ENCODE measurements around the gene AGPAT2. TPM values are rescaled to one million over a fixed set of nuclear protein-coding genes. Genes with fewer than 3 reads are reported as not detected.

AGPAT2 gene
- total RNA-seq, 1 experiment from 2014 or later, result 30.4 TPM

DNA sequence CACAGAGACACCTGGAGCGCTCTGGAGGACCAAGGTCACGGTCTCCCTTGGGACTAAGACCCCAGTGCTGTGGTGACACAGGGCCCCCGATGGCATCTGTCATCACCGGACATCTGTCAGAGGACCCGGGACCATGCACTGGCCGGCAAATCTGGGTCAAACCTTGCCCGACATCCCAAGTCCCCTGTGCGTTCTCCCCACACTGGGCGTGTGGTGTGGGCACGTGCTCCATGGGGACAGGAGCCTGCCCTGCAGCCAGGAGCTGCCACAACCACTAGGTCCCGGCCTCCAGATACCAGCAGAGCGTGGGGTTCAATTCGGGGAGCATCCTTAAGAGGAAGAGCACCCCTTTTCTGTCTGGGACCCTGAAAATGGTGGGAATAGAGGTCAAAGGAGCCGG, 3.5 kb downstream of the AGPAT2 start:
- DNase-seq (ENCODE audit: unreplicated experiment), result no peak
- POLR2A ChIA-PET, result interaction anchor here (0.6 kb wide), 1 partner anchor 1059 kb away, joined by 3 read pairs; no protein-coding TSS in a partner anchor
- Mint-ChIP-seq H3K27ac (ENCODE audit: low read depth, unreplicated experiment) (no peak overlapping the region), H3K36me3 (ENCODE audit: insufficient read depth, unreplicated experiment) (no peaks in the 10 kb centered on the region), H3K9me3 (ENCODE audit: unreplicated experiment) (no peaks in the 10 kb centered on the region), H3K4me1 (ENCODE audit: insufficient read depth, unreplicated experiment) (no peaks in the 10 kb centered on the region), H3K4me3 (ENCODE audit: unreplicated experiment) (no peak overlapping the region), H3K27me3 (ENCODE audit: insufficient read depth, unreplicated experiment) (no peaks in the 10 kb centered on the region)
- intact Hi-C loops (cut with micrococcal nuclease), result no loop called here
- TF ChIP-seq, protein P1, sequence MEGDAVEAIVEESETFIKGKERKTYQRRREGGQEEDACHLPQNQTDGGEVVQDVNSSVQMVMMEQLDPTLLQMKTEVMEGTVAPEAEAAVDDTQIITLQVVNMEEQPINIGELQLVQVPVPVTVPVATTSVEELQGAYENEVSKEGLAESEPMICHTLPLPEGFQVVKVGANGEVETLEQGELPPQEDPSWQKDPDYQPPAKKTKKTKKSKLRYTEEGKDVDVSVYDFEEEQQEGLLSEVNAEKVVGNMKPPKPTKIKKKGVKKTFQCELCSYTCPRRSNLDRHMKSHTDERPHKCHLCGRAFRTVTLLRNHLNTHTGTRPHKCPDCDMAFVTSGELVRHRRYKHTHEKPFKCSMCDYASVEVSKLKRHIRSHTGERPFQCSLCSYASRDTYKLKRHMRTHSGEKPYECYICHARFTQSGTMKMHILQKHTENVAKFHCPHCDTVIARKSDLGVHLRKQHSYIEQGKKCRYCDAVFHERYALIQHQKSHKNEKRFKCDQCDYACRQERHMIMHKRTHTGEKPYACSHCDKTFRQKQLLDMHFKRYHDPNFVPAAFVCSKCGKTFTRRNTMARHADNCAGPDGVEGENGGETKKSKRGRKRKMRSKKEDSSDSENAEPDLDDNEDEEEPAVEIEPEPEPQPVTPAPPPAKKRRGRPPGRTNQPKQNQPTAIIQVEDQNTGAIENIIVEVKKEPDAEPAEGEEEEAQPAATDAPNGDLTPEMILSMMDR (IDR thresholded peaks at IDR 0.05; ENCODE audit: unreplicated experiment), result no peak
- CTCF ChIA-PET, result interaction anchor here (1.3 to 4.0 kb wide), 2 partner anchors 10 to 11 kb away, joined by 6 to 22 read pairs; no protein-coding TSS in a partner anchor
- BruUV-seq (replicated peaks), result no TSS peak

DNA sequence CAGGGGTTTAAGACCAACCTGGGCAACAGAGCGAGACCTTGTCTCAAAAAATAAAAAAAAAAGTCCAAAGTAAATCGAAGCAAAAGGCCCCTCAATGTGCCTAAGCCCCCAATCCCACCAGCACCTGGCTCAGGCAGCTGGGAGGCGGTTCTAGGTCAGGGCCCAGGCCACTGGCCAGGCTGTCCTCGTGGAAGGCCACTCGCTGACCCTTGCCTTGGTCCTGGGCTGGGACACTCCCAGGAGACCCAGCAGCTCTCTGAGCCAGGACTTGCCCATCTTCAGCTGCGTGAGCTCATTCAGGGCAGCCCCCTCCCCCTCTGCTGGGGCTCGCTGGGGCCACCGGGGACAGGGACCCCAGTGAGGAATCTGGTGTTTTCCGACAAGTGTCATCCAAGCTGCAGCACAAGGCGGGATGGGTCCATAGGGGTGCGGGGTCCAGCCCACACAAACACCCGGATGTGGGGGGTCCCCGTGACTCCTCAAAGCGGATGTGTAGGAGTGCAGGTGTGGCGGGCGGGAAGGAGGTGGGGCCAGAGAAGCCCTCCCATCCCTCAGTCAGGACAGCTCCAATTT, 4.0 kb downstream of the AGPAT2 start:
- ChIA-PET POLR2A (no interaction called here), CTCF (interaction anchor here (1.3 to 4.0 kb wide), 2 partner anchors 10 to 11 kb away, joined by 6 to 22 read pairs; no protein-coding TSS in a partner anchor)
- no TSS peak for BruUV-seq (replicated peaks)

DNA sequence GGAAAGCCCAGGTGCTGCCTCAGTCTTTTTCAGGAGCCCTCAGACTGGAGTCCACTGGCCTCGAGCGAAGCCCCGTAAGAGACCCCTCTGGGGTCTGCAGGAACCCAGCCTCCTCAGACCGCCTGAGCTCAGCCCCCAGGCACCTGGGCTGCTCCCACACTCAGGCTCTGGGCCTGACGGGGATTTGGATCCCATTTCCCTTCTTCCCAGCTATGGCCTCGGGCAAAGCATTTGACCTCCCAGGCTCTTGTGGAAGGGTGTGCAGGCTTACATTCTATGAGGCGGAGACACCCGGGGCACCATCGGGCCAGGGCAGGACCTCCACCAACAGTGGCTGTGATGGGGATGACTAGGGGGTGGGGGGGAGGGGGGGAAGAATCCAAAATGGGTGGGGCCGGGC, 4.5 kb downstream of the AGPAT2 start:
- no peak overlapping the region for H3K27ac Mint-ChIP-seq (ENCODE audit: low read depth, unreplicated experiment)
- no peak overlapping the region for H3K4me3 Mint-ChIP-seq (ENCODE audit: unreplicated experiment)
- no peaks in the 10 kb centered on the region for H3K27me3 Mint-ChIP-seq (ENCODE audit: insufficient read depth, unreplicated experiment)
- intact Hi-C loops (cut with micrococcal nuclease), result no loop called here
- BruUV-seq (replicated peaks), result no TSS peak
- H3K4me1 Mint-ChIP-seq (ENCODE audit: insufficient read depth, unreplicated experiment), result no peaks in the 10 kb centered on the region
- CTCF ChIA-PET, result interaction anchor here (1.2 to 4.0 kb wide), 2 partner anchors 10 to 11 kb away, joined by 3 to 22 read pairs; no protein-coding TSS in a partner anchor
- TF ChIP-seq, protein P1 (IDR thresholded peaks at IDR 0.05; ENCODE audit: unreplicated experiment), result no peak
- H3K36me3 Mint-ChIP-seq (ENCODE audit: insufficient read depth, unreplicated experiment), result no peaks in the 10 kb centered on the region
- POLR2A ChIA-PET, result no interaction called here
- no peak for DNase-seq (ENCODE audit: unreplicated experiment)
- no peaks in the 10 kb centered on the region for H3K9me3 Mint-ChIP-seq (ENCODE audit: unreplicated experiment)

More for the DNA sequence above, 4.0 kb downstream of the AGPAT2 start:
- Mint-ChIP-seq H3K9me3 (ENCODE audit: unreplicated experiment) (no peaks in the 10 kb centered on the region), H3K36me3 (ENCODE audit: insufficient read depth, unreplicated experiment) (no peaks in the 10 kb centered on the region), H3K4me1 (ENCODE audit: insufficient read depth, unreplicated experiment) (no peaks in the 10 kb centered on the region), H3K27ac (ENCODE audit: low read depth, unreplicated experiment) (no peak overlapping the region), H3K4me3 (ENCODE audit: unreplicated experiment) (no peak overlapping the region), H3K27me3 (ENCODE audit: insufficient read depth, unreplicated experiment) (no peaks in the 10 kb centered on the region)
- no peak for DNase-seq (ENCODE audit: unreplicated experiment)
- intact Hi-C loops (cut with micrococcal nuclease), result no loop called here
- TF ChIP-seq, protein P1 (IDR thresholded peaks at IDR 0.05; ENCODE audit: unreplicated experiment), result no peak

DNA sequence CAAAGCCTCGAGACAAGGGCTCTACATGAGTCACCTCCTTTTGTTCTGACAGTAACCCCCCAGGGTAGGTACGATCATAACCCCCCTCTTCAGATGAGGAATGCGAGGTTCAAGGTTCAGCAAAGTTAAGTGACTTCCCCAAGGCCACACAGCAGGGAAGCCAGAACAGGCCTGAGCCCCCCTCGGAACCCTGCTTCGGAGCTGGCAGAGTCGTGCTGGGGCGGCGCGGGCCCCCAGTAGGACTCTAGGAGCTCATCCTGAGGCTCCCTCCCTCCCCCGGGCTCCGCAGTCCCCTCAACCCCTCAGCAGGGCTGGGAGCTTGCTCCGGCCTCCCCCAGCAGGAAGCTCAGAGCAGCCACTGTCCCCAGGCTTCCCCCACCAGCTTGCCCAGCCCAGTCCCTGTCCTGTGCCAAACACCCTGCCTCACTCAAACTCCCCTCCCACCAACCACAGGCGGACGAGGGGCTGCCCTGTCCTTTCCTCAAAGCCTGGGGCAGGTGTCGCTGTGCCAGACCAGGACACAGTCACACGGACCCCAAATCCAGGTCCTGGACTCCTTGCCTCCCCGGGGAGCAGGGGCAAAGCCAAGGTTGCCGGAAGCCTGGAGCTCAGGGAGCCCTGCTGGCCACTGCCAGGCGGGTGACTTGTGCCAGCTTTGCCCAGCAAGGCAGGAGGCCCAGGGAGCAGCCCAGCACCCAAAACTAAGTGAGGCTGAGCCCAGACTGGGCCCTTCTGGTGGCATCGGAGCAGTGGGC, 5.1 kb downstream of the AGPAT2 start:
- TF ChIP-seq, protein P1 (IDR thresholded peaks at IDR 0.05; ENCODE audit: unreplicated experiment), result no peak
- no peaks in the 10 kb centered on the region for H3K36me3 Mint-ChIP-seq (ENCODE audit: insufficient read depth, unreplicated experiment)
- H3K9me3 Mint-ChIP-seq (ENCODE audit: unreplicated experiment), result no peaks in the 10 kb centered on the region
- intact Hi-C loops (cut with micrococcal nuclease), result no loop called here
- no peaks in the 10 kb centered on the region for H3K27me3 Mint-ChIP-seq (ENCODE audit: insufficient read depth, unreplicated experiment)
- H3K4me3 Mint-ChIP-seq (ENCODE audit: unreplicated experiment), result no peak overlapping the region
- H3K27ac Mint-ChIP-seq (ENCODE audit: low read depth, unreplicated experiment), result no peak overlapping the region
- ChIA-PET POLR2A (interaction anchor here (0.6 kb wide), 1 partner anchor 11 kb away, joined by 3 read pairs; no protein-coding TSS in a partner anchor), CTCF (interaction anchor here (1.0 to 4.0 kb wide), 3 partner anchors 10 to 343 kb away, joined by 3 to 22 read pairs (median 3); no protein-coding TSS in a partner anchor)
- DNase-seq (ENCODE audit: unreplicated experiment), result no peak
- no TSS peak for BruUV-seq (replicated peaks)
- H3K4me1 Mint-ChIP-seq (ENCODE audit: insufficient read depth, unreplicated experiment), result no peaks in the 10 kb centered on the region

Measured in MCF 10A (cell line).